Measurements from ENCODE around the gene IGF2R.

Gene IGF2R

DNA sequence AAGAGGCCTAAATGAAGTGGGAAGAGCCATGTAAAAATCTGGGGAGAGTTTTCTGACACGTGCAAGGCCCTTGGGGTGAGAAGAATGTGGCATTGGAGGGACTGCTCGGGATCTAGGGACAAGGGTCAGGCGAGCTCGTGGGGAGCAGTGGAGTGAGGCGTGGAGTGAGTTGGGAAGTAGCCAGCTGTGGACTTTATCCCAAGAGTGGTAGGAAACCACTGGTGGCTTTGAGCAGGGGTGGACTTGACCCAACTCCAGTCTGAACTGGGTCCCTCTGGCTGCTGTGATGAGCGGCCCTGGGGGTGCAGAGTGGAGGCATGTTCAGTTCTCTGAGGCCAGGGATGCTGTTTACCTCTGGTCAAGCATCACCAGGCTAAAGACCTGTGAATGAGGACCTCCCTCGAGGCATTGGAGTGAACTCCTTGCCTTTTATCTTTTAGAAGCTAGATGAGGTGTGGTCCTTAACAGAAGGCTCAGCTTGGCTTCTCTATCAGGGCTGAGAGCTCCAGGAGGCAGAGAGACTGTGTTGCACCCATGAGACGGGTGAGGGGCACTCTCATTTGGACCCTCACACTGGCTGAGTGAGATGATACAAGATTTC lies 173.3 kb downstream of the IGF2R start:
- TF ChIP-seq, protein P1, sequence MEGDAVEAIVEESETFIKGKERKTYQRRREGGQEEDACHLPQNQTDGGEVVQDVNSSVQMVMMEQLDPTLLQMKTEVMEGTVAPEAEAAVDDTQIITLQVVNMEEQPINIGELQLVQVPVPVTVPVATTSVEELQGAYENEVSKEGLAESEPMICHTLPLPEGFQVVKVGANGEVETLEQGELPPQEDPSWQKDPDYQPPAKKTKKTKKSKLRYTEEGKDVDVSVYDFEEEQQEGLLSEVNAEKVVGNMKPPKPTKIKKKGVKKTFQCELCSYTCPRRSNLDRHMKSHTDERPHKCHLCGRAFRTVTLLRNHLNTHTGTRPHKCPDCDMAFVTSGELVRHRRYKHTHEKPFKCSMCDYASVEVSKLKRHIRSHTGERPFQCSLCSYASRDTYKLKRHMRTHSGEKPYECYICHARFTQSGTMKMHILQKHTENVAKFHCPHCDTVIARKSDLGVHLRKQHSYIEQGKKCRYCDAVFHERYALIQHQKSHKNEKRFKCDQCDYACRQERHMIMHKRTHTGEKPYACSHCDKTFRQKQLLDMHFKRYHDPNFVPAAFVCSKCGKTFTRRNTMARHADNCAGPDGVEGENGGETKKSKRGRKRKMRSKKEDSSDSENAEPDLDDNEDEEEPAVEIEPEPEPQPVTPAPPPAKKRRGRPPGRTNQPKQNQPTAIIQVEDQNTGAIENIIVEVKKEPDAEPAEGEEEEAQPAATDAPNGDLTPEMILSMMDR (IDR thresholded peaks at IDR 0.05; ENCODE audit: insufficient read depth, low read depth, low read length, missing control alignments): no peak
- DNase-seq (ENCODE audit: low read depth): no peak
- H3K4me3 ChIP-seq (ENCODE audit: low read length): no peak overlapping the region

DNA sequence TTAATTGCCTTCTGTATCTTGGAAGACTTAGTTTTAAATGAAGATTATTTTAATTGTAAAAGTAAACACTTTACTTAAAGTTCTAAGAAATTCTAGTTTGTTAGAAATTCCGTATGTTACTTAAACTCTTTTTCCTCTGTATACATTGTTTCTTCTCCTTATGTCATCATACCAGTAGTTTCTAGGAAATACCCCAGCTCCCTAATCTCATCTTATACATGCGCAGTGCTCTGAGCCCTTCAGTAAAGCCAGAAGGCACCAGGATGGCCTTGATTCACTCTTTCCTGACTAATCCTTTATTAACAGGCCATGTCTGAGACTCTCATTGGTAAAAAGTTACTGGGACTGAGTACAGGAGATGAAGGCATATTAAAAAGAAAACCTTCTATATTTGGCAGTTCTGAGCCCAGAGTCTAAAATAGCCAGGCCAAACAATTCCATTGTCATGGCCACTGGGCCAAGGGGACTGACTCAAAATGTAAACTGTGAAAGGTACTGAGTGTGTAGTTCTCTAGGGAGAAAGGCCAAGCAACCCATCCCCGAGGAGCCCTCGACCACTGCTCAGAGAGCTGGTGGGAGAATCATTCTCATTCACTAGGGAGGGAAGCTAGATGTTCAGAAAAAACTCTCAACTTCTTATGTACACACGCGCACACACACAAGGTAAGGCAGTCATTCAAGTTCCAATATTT lies 177.7 kb downstream of the IGF2R start:
- DNase-seq (ENCODE audit: low read depth): no peak
- TF ChIP-seq, protein P1 (IDR thresholded peaks at IDR 0.05; ENCODE audit: insufficient read depth, low read depth, low read length, missing control alignments): no peak
- no peak overlapping the region for H3K4me3 ChIP-seq (ENCODE audit: low read length)

DNA sequence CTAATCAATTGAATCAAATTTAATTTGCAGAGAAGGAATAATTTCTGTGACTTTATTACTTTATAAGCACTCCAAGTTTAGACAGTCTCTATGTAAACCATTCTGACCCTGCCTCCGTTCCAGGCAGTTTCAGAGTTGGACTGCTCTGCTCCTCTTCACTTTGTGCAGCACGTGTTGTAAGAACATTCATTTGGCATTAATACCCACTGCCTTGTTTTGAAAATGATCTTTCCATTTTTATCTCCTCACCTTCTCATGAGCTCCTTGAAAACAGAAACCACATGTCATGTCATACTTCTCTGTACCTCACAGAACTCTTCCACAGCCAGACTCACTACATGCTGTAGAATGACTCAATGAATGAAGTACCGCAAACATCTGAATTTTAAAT lies 178.3 kb downstream of the IGF2R start:
- DNase-seq (ENCODE audit: low read depth): no peak
- TF ChIP-seq, protein P1 (IDR thresholded peaks at IDR 0.05; ENCODE audit: insufficient read depth, low read depth, low read length, missing control alignments): no peak
- no peak overlapping the region for H3K4me3 ChIP-seq (ENCODE audit: low read length)

DNA sequence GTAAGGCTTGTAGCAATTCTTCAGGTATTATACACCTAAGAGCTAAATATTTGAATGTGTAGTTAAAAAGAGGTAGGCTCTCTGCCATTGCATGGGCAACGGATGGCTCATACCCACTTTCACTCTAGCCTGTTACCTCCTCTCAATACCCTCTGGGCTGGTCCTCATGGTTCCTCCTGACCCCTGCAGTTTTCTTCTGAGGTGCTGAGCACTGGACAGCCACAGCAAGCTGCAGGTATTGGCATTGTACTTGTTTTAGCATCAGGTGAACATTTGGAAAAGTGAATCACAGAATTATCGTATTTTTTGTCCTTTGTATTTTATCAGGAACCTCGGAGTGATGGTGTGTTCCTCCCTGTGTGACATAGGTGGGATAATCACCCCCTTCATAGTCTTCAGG lies 185.6 kb downstream of the IGF2R start:
- TF ChIP-seq, protein P1 (IDR thresholded peaks at IDR 0.05; ENCODE audit: insufficient read depth, low read depth, low read length, missing control alignments): no peak
- DNase-seq (ENCODE audit: low read depth): no peak
- H3K4me3 ChIP-seq (ENCODE audit: low read length): no peak overlapping the region

DNA sequence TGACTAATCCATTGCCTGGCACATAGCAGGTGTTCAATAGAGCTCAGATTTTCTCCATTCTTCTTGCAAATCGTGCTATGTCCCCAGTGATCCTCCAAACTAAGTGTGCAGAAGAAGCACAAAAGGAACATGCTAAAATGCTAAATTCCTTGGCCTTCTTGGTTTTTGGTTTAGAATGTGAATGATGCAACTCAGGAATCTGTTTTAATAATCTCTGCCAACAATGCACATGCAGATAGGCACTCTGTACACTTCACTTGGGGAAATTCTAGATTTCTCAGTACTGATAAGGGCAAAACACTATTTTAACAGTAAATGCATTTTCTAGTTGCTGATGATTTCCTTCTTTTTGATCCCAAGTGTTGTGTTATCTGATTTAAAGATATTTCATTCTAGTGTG lies 188.0 kb downstream of the IGF2R start:
- TF ChIP-seq, protein P1 (IDR thresholded peaks at IDR 0.05; ENCODE audit: insufficient read depth, low read depth, low read length, missing control alignments): no peak
- no peak for DNase-seq (ENCODE audit: low read depth)
- H3K4me3 ChIP-seq (ENCODE audit: low read length): no peak overlapping the region

DNA sequence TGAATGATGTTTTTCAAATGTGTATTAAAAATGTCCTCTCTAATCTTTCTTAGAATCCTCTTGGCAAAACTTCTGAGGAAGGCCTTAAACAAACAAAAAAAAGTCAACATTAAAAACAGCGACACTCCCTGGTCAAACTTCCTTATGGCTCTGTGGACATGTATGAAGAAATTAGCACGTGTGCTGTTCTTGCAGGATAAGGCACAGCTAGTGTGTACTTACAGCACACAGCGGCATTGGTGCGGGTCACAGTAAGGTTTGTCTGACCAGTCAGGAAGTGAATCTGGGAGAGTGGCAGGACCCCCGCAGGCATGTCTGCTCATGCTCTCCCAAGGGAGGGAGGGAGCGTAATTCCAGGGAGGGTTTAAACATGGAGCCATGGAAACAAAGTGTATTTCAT lies 191.6 kb downstream of the IGF2R start:
- TF ChIP-seq, protein P1 (IDR thresholded peaks at IDR 0.05; ENCODE audit: insufficient read depth, low read depth, low read length, missing control alignments): peak; percentile 40
- no peak overlapping the region for H3K4me3 ChIP-seq (ENCODE audit: low read length)
- peak; percentile 54 for DNase-seq (ENCODE audit: low read depth)
